ENCODE data around the gene PLEKHD1.

GRCh38 chr14:69522026-69522425 is 37.5 kb downstream of the PLEKHD1 start:
- TF ChIP-seq CTCF (conservative IDR thresholded peaks at IDR 0.05; ENCODE audit: low read depth, low read length) (no peak), EZH2 (IDR thresholded peaks at IDR 0.05; ENCODE audit: low read length, unreplicated experiment) (no peak), EZH2phosphoT487 (IDR thresholded peaks at IDR 0.05; ENCODE audit: borderline replicate concordance, low read length) (no peak)

Data from PC-3 (cell line).